Lower leg skin (tissue), 3 donors: ENCODE measurements around the gene TMA7.

Experiments used
- POLR2A ChIP-seq, 2 donors: fragments of 450-650 bp; IDR thresholded peaks; one replicate each; pipeline ENCODE4 v1.6.1; 2016 to 2017; ENCODE audit warnings: antibody characterized with exemption in 2 of 2, mild to moderate bottlenecking in 1 of 2, moderate library complexity in 1 of 2
- TF ChIP-seq, protein P1 (sequence below), 3 donors: fragments of 450-650 bp; IDR thresholded peaks; one replicate each; pipeline ENCODE4 v1.5.1; 2016; ENCODE audit warnings: antibody characterized with exemption in 3 of 3, mild to moderate bottlenecking in 3 of 3, moderate library complexity in 2 of 3

DNA sequence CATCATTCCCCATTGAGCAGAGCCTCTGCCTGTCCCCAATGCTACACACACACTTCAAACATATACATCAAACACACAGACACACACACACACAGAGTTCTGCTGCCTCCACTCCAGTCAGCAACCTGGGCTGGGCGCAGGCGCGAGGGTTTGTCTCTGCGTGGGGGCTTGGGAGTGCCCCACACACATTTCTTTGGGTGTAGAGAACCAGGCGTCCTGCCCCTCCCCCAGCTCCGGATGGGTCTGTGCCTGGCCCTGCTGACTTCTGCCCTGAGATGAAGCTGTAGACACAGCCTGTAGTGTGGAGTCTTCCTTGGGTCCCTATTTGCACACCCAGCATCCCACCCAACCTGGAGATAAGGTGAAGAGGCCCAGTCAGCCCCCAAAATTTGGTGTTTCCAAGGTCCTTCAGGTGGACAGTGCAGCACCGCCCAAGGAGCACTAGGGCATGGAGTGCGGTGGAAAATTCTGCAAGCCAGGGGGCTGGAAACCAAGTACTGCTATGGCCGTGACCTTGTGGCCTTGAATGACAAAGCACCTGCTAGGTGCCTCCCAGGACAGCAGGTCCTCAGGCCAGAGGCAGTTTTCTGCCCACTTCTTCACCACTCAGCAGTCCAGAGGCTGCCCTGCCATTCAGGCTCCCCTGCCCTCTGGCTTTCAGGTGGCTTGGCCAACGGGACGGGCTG is 41.2 kb upstream of the TMA7 start:
- TF ChIP-seq, protein P1, sequence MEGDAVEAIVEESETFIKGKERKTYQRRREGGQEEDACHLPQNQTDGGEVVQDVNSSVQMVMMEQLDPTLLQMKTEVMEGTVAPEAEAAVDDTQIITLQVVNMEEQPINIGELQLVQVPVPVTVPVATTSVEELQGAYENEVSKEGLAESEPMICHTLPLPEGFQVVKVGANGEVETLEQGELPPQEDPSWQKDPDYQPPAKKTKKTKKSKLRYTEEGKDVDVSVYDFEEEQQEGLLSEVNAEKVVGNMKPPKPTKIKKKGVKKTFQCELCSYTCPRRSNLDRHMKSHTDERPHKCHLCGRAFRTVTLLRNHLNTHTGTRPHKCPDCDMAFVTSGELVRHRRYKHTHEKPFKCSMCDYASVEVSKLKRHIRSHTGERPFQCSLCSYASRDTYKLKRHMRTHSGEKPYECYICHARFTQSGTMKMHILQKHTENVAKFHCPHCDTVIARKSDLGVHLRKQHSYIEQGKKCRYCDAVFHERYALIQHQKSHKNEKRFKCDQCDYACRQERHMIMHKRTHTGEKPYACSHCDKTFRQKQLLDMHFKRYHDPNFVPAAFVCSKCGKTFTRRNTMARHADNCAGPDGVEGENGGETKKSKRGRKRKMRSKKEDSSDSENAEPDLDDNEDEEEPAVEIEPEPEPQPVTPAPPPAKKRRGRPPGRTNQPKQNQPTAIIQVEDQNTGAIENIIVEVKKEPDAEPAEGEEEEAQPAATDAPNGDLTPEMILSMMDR (IDR thresholded peaks at IDR 0.05) = no peak
- no peak for TF ChIP-seq POLR2A (IDR thresholded peaks at IDR 0.05)
